GM12878 (cell line): ENCODE data around the gene ZMYND15. TPM values are rescaled to one million over a fixed set of nuclear protein-coding genes. Genes with fewer than 3 reads are reported as not detected.

Source experiments
- ATAC-seq: fragments of 200-7000 bp; cut with Tn5 transposase; 3 replicates; pipeline ENCODE4 v1.9.1; 2020; ENCODE audit warnings: mild to moderate bottlenecking, moderate library complexity
- BruUV-seq: library from RNA; stranded (reverse); fragments of 400-500 nt; replicated peaks from 2 replicates; lab custom pipeline; 2021; lab: Mats Ljungman, UMichigan
- CTCF ChIA-PET: fragments of 300-600 bp; sonication (Branson Sonifier 250); formaldehyde crosslinking; extraction: SDS; loops from one replicate; lab custom pipeline; 2021; ENCODE audit warnings: inconsistent platforms; lab: Yijun Ruan, JAX
- POLR2A ChIA-PET: fragments of 350-600 bp; formaldehyde crosslinking; extraction: SDS; loops from one replicate; lab custom pipeline; 2021; ENCODE audit warnings: inconsistent platforms; lab: Charles Lee
- RAD21 ChIA-PET: fragments of 300-600 bp; sonication (Branson Sonifier 250); formaldehyde crosslinking; loops from one replicate; lab custom pipeline; 2023; ENCODE audit warnings: antibody characterized with exemption; ENCODE audit not compliant: unreplicated experiment; lab: Charles Lee
- SMC1A ChIA-PET: fragments of 300-600 bp; sonication (Branson Sonifier 250); formaldehyde crosslinking; loops from one replicate; lab custom pipeline; 2023; ENCODE audit not compliant: unreplicated experiment, uncharacterized antibody; lab: Charles Lee
- DNase-seq: peaks from one replicate; pipeline ENCODE4 v3.0.0-alpha.2; 2011; ENCODE audit warnings: low read depth, low spot score
- FAIRE-seq: peaks from 3 replicates; lab custom pipeline; 2011; peaks lifted over from hg19 to GRCh38; lab: Jason Lieb, UNC
- H2AFZ ChIP-seq: 2 replicates; pipeline ENCODE4 v1.6.0; 2011; ENCODE audit warnings: low read depth, low read length, control low read depth; ENCODE audit not compliant: control insufficient read depth
- H3K27ac ChIP-seq: 2 replicates; pipeline ENCODE4 v1.5.1; 2011; ENCODE audit warnings: control low read depth; ENCODE audit not compliant: control insufficient read depth, insufficient read depth
- H3K27me3 ChIP-seq, 2 experiments: replicated peaks in 1 of 2; 2 replicates each; pipeline versions ENCODE4 v1.6.0 to v1.6.1; 2011; ENCODE audit warnings: low read length in 1 of 2; ENCODE audit not compliant: control insufficient read depth in 2 of 2, insufficient read depth in 2 of 2
- H3K36me3 ChIP-seq, 2 experiments: 2 replicates each; pipeline ENCODE4 v1.5.1; 2011; ENCODE audit warnings: low read length in 1 of 2; ENCODE audit not compliant: control insufficient read depth in 2 of 2, insufficient read depth in 2 of 2
- H3K4me1 ChIP-seq: 2 replicates; pipeline ENCODE4 v1.6.1; 2011; ENCODE audit warnings: mild to moderate bottlenecking, low read length, moderate library complexity, mixed read lengths; ENCODE audit not compliant: control insufficient read depth, insufficient read depth
- H3K4me2 ChIP-seq: 2 replicates; pipeline ENCODE4 v1.6.0; 2011; ENCODE audit warnings: control low read depth; ENCODE audit not compliant: control insufficient read depth, insufficient read depth
- H3K4me3 ChIP-seq: fragments of 200-600 bp; sonication (generic); 2 replicates; pipeline ENCODE4 v1.5.1; 2016
- H3K79me2 ChIP-seq: 2 replicates; pipeline ENCODE4 v1.6.0; 2011; ENCODE audit warnings: low read length; ENCODE audit not compliant: control insufficient read depth, insufficient read depth
- H3K9ac ChIP-seq: 2 replicates; pipeline ENCODE4 v1.8.0; 2011; ENCODE audit warnings: low read length, control low read depth, mixed read lengths; ENCODE audit not compliant: control insufficient read depth, insufficient read depth
- H3K9me3 ChIP-seq: replicated peaks from 3 replicates; pipeline ENCODE4 v1.5.1; 2011; ENCODE audit warnings: mild to moderate bottlenecking, low read length; ENCODE audit not compliant: control insufficient read depth, insufficient read depth
- H4K20me1 ChIP-seq: 2 replicates; pipeline ENCODE4 v1.6.0; 2011; ENCODE audit not compliant: control insufficient read depth, insufficient read depth
- ATF2 ChIP-seq: IDR thresholded peaks from 2 replicates; pipeline ENCODE4 v1.6.1; 2012; ENCODE audit warnings: low read length, inconsistent platforms
- BACH1 ChIP-seq: fragments of 450-650 bp; IDR thresholded peaks from 2 replicates; pipeline ENCODE4 v1.6.1; 2017; ENCODE audit warnings: mild to moderate bottlenecking, borderline replicate concordance
- BCLAF1 ChIP-seq: fragments of 450-650 bp; IDR thresholded peaks from 2 replicates; pipeline ENCODE4 v1.6.1; 2017; ENCODE audit warnings: antibody characterized with exemption, mild to moderate bottlenecking, moderate library complexity
- CBFB ChIP-seq: IDR thresholded peaks from 2 replicates; pipeline ENCODE4 v1.6.1; 2016; ENCODE audit warnings: antibody characterized with exemption, low read depth
- FOXK2 ChIP-seq: fragments of 450-650 bp; IDR thresholded peaks from 2 replicates; pipeline ENCODE4 v1.6.1; 2017; ENCODE audit warnings: mild to moderate bottlenecking, moderate library complexity
- FOXM1 ChIP-seq: IDR thresholded peaks from 2 replicates; pipeline ENCODE4 v1.6.1; 2012; ENCODE audit warnings: low read depth, mild to moderate bottlenecking, inconsistent platforms, low read length, moderate library complexity
- MTA3 ChIP-seq: IDR thresholded peaks from 2 replicates; pipeline ENCODE4 v1.6.1; 2012; ENCODE audit warnings: low read length, inconsistent platforms, borderline replicate concordance
- MYC ChIP-seq: IDR thresholded peaks from 2 replicates; pipeline ENCODE4 v1.6.1; 2011; ENCODE audit warnings: mild to moderate bottlenecking, low read length, moderate library complexity, inconsistent platforms; ENCODE audit not compliant: insufficient read depth, insufficient replicate concordance, insufficient read length, severe bottlenecking
- NR2C2 ChIP-seq: IDR thresholded peaks from 2 replicates; pipeline ENCODE4 v1.6.1; 2011; ENCODE audit warnings: borderline replicate concordance, low read depth; ENCODE audit not compliant: control insufficient read depth, insufficient read length
- POLR2AphosphoS5 ChIP-seq: IDR thresholded peaks from 2 replicates; pipeline ENCODE4 v1.6.1; 2011; ENCODE audit warnings: mild to moderate bottlenecking, low read length, inconsistent platforms
- SMAD1 ChIP-seq: fragments of 450-650 bp; IDR thresholded peaks from 2 replicates; pipeline ENCODE4 v1.6.1; 2018; ENCODE audit warnings: mild to moderate bottlenecking, low read depth; ENCODE audit not compliant: partially characterized antibody
- ZBED1 ChIP-seq: IDR thresholded peaks from 2 replicates; pipeline ENCODE4 v1.6.1; 2016; ENCODE audit warnings: borderline replicate concordance
- ZBTB33 ChIP-seq: fragments of 450-650 bp; IDR thresholded peaks from 2 replicates; pipeline ENCODE4 v1.6.1; 2017; ENCODE audit warnings: mild to moderate bottlenecking
- ZNF217 ChIP-seq: fragments of 450-650 bp; IDR thresholded peaks from 2 replicates; pipeline ENCODE4 v1.6.1; 2017; ENCODE audit warnings: antibody characterized with exemption, mild to moderate bottlenecking
- WGBS: methylation state at CpG from one replicate; pipeline ENCODE4 v1.1.6; 2016; ENCODE audit warnings: low lambda C conversion rate; ENCODE audit not compliant: insufficient replicate concordance, insufficient coverage; ENCODE audit errors: missing lambda C conversion rate; 5-methylcytosine and 5-hydroxymethylcytosine counted together
- in situ Hi-C: fragments of 300-500 bp; cut with MboI; formaldehyde crosslinking; loops from 9 replicates; pipeline ENCODE4 v1.14.3; 2018; ENCODE audit warnings: mixed read lengths
- intact Hi-C: fragments of 100-400 bp; cut with micrococcal nuclease; formaldehyde crosslinking; loops from one replicate; pipeline ENCODE4 v1.14.2; 2022; ENCODE audit not compliant: unreplicated experiment
- polyA plus RNA-seq, 11 experiments: library from polyadenylated mRNA; depleted of rRNA in 4 of 11; unstranded in 6 of 11; stranded (reverse) in 5 of 11; fragments of >200 nt; fragmentation: Nextera tagmentation in 4 of 11; fragmentation: Illumina TruSeq in 1 of 11; extraction: Ambion mirVana in 4 of 11; extraction: Trizol in 1 of 11; gene quantifications; 1 replicate in 1 of 11; 2 replicates in 10 of 11; pipeline versions ENCODE4 v1.2.1 to v1.2.3, GENCODE V29; 2011 to 2016; ENCODE audit warnings: inconsistent platforms in 2 of 11, missing spikeins in 2 of 11, low read depth in 1 of 11
- total RNA-seq, 4 experiments: library from RNA; depleted of rRNA in 3 of 4; stranded (reverse); fragments of >200 nt in 3 of 4; fragmentation: Illumina TruSeq in 1 of 4; extraction: Trizol in 1 of 4; gene quantifications; 2 replicates each; pipeline versions ENCODE4 v1.2.1 to v1.2.3, GENCODE V29; 2013 to 2021

Gene ZMYND15
- total and polyA plus RNA-seq, 10 of the 15 experiments (the other 5 are each of a cell fraction or from before 2014, with no cell fraction given) = 0.03 to 0.17 (median 0.06) TPM; not detected in 4

- no TSS peak for BruUV-seq
- ATAC-seq (no peak), FAIRE-seq (no peak), DNase-seq (no peak)
- Histone ChIP-seq H3K4me1 (peaks cover 15% of the 10 kb centered on the region), H3K4me3 (no peak overlapping the region), H3K36me3 (peaks cover 8 to 12% of the 10 kb centered on the region in 2 experiments; a peak in 3 of 4 replicates), H3K27ac (no peak overlapping the region), H3K9me3 (no peaks in the 10 kb centered on the region), H3K79me2 (no peaks in the 10 kb centered on the region; the same call in 1 of the 2 replicates), H3K4me2 (no peak overlapping the region), H2AFZ (no peak overlapping the region), H4K20me1 (no peaks in the 10 kb centered on the region), H3K9ac (no peak overlapping the region), H3K27me3 (no peaks in the 10 kb centered on the region)
- ChIA-PET POLR2A (no interaction called here), CTCF (no interaction called here), SMC1A (no interaction called here), RAD21 (no interaction called here)
- intact Hi-C loops = no loop called here
- TF ChIP-seq BACH1 (no peak), POLR2AphosphoS5 (no peak), SMAD1 (no peak), ZBED1 (no peak), NR2C2 (no peak), MYC (no peak), FOXM1 (no peak), MTA3 (no peak)
- 88% methylated on average over 17 of the region's 17 CpGs for WGBS
- in situ Hi-C loops = no loop called here
These were observed 21.8 kb upstream of the ZMYND15 start for GRCh38 chr17:4717791-4718190.

GRCh38 chr17:4718276-4718675 is 21.4 kb upstream of the ZMYND15 start:
- CTCF ChIA-PET = no interaction called here
- Histone ChIP-seq H2AFZ (no peak overlapping the region), H3K9me3 (no peaks in the 10 kb centered on the region), H3K27ac (no peak overlapping the region), H3K9ac (no peak overlapping the region), H3K79me2 (no peaks in the 10 kb centered on the region; the same call in 1 of the 2 replicates), H3K4me1 (peaks cover 15% of the 10 kb centered on the region), H3K4me2 (no peak overlapping the region), H3K4me3 (no peak overlapping the region), H3K36me3 (peaks cover 8 to 12% of the 10 kb centered on the region in 2 experiments; a peak in 3 of 4 replicates), H3K27me3 (no peaks in the 10 kb centered on the region), H4K20me1 (no peaks in the 10 kb centered on the region)
- ATAC-seq (no peak), FAIRE-seq (no peak), DNase-seq (no peak)
- 92% methylated on average over 13 of the region's 13 CpGs for WGBS
- POLR2A ChIA-PET = no interaction called here
- no TSS peak for BruUV-seq
- RAD21 ChIA-PET = no interaction called here
- in situ Hi-C loops (no loop called here), intact Hi-C loops (no loop called here)
- SMC1A ChIA-PET = no interaction called here
- TF ChIP-seq BCLAF1 = no peak
- TF ChIP-seq CBFB = no peak
- no peak for TF ChIP-seq ATF2
- TF ChIP-seq ZNF217 = no peak
- no peak for TF ChIP-seq FOXK2
- TF ChIP-seq ZBTB33 = no peak
